HTR-8/SVneo (cell line): ENCODE measurements around the gene RIPOR2.
"Not testable (repeated sequence)": the region's sequence is repeated elsewhere in the genome, so short reads cannot be mapped to it uniquely, and the experiment has no call there.

ENCODE experiments used
- DNase-seq: peaks from one replicate; pipeline ENCODE4 v3.0.0; 2011; ENCODE audit warnings: low spot score, mixed read lengths; ENCODE audit not compliant: insufficient read length
- FAIRE-seq: peaks from 2 replicates; lab custom pipeline; 2011; peaks lifted over from hg19 to GRCh38; lab: Jason Lieb, UNC

RIPOR2 gene

GRCh38 chr6:24882295-24882694 lies 53.5 kb downstream of the RIPOR2 start:
- FAIRE-seq (no peak), DNase-seq (no peak)

GRCh38 chr6:24881376-24881775 lies 54.4 kb downstream of the RIPOR2 start:
- FAIRE-seq (no peak), DNase-seq (no peak)

- FAIRE-seq (no peak), DNase-seq (no peak)
These were observed 55.3 kb downstream of the RIPOR2 start for GRCh38 chr6:24880451-24880850.

DNA sequence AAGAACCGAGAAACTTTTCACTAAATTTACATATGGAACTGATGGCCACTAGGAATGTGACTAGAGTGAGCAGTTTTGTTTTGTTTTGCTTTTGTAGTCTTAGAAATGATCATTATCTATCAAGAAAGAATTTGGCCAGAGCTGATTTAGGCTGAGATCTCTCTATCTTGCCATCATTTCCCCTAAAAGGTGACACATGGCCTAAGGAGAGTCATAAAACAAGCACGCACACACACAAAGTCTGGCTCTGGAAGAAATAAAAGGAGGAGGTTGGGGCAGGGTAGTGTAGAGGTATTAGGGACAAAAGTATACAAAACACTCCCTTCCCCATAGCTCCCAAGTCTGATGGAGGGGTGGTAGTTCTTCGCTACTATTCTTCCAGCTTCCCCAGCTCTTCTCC lies 56.4 kb downstream of the RIPOR2 start:
- FAIRE-seq (no peak), DNase-seq (no peak)

DNA sequence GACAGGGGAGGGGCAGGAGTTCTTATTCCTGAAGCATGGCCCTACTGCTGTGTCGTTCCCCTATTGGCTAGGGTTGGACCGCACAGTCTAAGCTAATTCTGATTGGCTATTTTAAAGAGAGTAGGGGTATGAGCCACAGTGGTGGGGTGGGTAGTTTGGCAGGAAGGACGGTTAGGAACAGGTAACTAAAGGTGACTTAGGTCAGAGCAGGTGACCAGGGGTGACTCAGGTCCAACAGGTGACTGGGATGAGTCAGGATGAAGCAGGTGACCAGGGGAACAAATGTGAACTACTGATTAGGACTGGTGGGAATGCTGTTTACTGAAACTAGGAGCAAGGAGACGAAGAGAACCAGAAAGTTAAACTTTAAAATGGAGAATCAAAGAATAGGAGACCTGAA lies 58.0 kb downstream of the RIPOR2 start:
- DNase-seq, FAIRE-seq: not testable (repeated sequence)

DNA sequence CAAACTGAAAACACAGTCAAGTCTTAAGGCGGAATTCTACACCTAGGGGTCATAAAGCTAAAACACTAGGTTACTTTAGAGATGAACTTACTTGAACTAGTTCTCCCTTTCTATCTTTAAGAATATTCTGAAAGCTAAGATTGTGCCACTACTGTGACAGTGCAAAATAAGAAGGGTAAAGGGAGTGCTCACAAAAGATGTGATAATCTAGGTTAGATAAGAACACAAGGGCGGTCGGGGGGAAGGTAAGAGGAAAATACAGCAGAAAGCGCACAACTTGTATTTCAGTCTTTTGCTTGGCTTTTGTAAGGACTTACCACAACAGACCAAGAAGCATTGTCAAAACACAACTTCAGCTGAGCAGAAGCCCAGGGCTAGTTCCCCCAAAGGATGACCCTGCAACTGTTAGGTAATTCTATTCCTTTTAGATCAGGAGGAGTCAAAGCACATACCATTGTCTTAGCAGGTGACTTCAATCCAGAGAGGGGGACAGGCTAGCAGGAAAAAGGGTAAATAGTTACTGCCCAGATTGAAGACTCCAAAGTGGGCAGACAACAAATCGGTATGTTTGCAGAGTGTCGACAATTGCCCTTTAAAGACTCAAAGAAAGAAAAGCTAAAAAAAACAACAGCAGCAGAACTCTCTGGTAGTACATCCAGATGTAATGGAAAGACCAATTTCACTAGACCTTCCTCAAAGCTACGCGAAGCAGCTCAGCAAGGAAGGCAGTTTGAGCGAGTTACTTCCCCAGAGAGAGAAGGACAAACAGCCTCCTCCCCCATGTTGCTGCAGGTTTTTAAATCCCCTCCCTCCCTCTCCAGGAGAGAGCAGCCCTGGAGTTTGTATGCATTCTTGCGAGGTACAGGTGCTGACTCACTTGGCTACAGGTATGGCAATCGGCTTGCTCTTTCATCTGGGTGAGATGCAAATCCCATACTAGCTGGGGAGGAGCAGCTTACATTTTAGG lies 59.0 kb downstream of the RIPOR2 start:
- FAIRE-seq (no peak), DNase-seq (no peak)

- FAIRE-seq, result no peak
- DNase-seq, result no peak
These were observed 60.2 kb downstream of the RIPOR2 start for GRCh38 chr6:24875534-24875901.

GRCh38 chr6:24874776-24875533 lies 60.8 kb downstream of the RIPOR2 start:
- no peak for DNase-seq
- FAIRE-seq, result no peak

DNA sequence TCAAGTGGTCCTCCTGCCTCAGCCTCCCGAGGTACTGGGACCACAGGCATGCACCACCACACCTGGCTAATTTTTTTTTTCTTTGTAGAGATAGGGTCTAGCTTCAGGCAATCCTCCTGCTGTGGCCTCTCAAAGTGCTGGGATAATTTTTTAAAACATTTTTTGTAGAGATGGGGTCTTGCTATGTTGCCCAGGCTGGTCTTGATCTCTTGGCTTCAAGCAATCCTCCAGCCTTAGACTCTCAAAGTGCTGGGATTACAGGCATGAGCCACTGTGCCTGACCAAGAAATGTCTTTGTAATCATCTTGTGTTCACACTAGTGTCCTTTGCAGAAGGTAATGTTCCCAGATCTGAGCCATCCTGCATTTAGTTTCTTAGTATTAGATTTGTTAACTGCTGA lies 61.6 kb downstream of the RIPOR2 start:
- FAIRE-seq (no peak), DNase-seq (no peak)

DNA sequence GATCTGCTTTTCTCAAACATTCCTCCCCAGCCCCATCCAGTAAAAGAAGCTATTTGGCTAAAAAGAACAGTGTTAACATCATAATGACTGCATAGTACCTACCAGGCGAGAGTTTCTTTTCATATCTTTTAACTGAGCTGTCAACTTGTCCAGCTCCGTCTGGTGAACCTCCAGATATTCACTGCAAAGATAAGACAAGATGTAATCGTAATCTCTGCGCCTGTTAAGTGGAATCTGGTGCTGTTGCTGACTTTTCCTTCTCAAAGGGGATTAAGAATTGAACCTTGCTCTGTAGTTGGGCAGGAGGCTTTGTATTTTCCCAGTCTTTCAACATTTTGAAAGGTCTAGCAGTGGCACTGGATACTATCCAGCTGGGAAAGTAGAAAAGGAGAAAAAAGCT lies 63.0 kb downstream of the RIPOR2 start:
- DNase-seq, result no peak
- no peak for FAIRE-seq

DNA sequence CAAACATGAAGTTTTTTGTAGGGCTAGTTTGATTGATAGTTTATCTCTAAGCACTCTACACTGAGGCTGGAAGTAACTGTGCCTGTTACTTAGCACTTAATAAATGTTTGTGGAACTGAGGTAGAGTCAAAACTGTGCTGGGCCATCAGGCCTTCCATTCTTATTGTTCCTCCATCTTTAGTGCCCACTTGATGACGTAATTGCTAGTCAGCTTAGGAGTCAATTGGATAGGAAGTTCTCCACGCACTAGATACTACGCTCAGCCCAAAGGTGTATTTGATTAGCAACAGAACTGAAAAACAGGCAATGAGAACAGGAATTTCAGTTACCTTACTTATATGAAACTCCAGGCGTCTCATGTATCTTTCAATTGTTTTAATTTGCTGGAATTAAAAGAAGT lies 67.0 kb downstream of the RIPOR2 start:
- no peak for DNase-seq
- FAIRE-seq, result no peak

- no peak for FAIRE-seq
- no peak for DNase-seq
These were observed 68.6 kb downstream of the RIPOR2 start for GRCh38 chr6:24867104-24867703.

GRCh38 chr6:24865161-24865560 lies 70.6 kb downstream of the RIPOR2 start:
- FAIRE-seq (no peak), DNase-seq (no peak)

- no peak for FAIRE-seq
- peak; percentile 56 for DNase-seq
These were observed 71.4 kb downstream of the RIPOR2 start for GRCh38 chr6:24864343-24864742.

DNA sequence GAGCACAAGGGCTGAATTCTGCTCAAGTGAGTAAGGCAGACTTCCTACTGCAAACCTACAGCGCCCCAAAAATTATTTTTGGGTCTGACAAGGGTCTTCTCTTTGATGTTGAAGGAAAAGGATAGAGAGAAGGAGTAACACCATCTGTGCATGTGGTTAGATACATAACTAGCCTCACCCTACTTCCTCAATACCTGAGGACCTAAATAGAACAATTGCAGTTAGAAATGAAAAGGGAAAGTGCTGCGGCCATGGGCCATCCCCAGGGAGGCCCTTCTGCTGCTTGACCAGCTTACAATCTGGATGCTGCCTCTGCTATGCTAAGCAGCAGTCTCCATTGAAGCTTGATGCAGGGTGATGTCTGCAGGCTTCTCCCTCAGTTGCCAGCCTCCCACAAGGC lies 73.8 kb downstream of the RIPOR2 start:
- FAIRE-seq (no peak), DNase-seq (no peak)

- no peak for FAIRE-seq
- DNase-seq, result no peak
These were observed 76.1 kb downstream of the RIPOR2 start for GRCh38 chr6:24859608-24860200.

GRCh38 chr6:24859132-24859531 lies 76.6 kb downstream of the RIPOR2 start:
- FAIRE-seq, result no peak
- DNase-seq, result no peak

DNA sequence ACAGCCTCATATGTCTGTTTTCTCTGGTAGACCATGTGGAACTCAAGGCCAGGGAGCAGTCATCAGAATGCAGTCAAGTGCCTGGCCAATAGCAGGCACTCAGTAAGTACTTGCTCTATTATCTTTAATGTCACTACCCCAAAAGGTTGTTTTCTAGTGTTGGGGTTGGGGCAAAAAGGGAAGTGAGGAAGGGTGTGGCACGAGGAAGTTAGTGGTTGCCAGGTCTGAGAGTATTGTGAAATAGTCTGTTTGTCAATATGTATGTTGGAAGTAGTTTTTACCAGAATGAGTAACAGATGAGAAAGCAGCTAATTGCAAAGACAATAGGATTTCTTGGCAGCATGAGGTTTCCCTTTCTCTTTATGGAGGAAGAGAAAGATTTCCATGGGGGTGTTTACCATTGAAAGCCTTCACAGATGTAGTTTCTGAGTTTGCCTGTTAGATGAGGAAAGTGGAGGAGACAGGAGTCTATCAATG lies 77.5 kb downstream of the RIPOR2 start:
- FAIRE-seq (no peak), DNase-seq (no peak)

GRCh38 chr6:24856901-24857670 lies 78.7 kb downstream of the RIPOR2 start:
- DNase-seq (no peak), FAIRE-seq (no peak)

- FAIRE-seq (no peak), DNase-seq (no peak)
These were observed 79.5 kb downstream of the RIPOR2 start for GRCh38 chr6:24856246-24856599.
